Measurements from ENCODE around the gene ABHD11.

- no peak for TF ChIP-seq POLR2A (IDR thresholded peaks at IDR 0.05)
- no peak for TF ChIP-seq CTCF (IDR thresholded peaks at IDR 0.05)
Measured at GRCh38 chr7:73719806-73720169, 18.8 kb downstream of the ABHD11 start.
